Left kidney (tissue), 2 donors: Measurements from ENCODE around the gene B3GALT5. TPM values are rescaled to one million over a fixed set of nuclear protein-coding genes. Genes with fewer than 3 reads are reported as not detected.

Experiments used
- DNase-seq: peaks from one replicate; pipeline ENCODE4 v3.0.0-alpha.2; 2013
- polyA plus RNA-seq: library from polyadenylated mRNA; unstranded; fragments of 120-200 nt; gene quantifications from one replicate; pipeline ENCODE4 v1.2.1, GENCODE V29; 2013; ENCODE audit not compliant: insufficient read length

Gene B3GALT5
- polyA plus RNA-seq, 1 donor: 1.8 TPM

- no peak for DNase-seq
Measured at GRCh38 chr21:39604951-39605350, 7.8 kb upstream of the B3GALT5 start.

GRCh38 chr21:39610703-39611102, 2.0 kb upstream of the B3GALT5 start:
- no peak for DNase-seq

- peak; percentile 39 for DNase-seq
Measured at GRCh38 chr21:39611551-39612190, 1.1 kb upstream of the B3GALT5 start.

GRCh38 chr21:39613041-39613934, 548 bp downstream of the B3GALT5 start:
- DNase-seq: no peak

GRCh38 chr21:39616211-39616772, 3.6 kb downstream of the B3GALT5 start:
- no peak for DNase-seq

GRCh38 chr21:39620856-39621255, 8.1 kb downstream of the B3GALT5 start:
- no peak for DNase-seq

- no peak for DNase-seq
Measured at GRCh38 chr21:39625211-39625895, 12.6 kb downstream of the B3GALT5 start.

GRCh38 chr21:39628385-39628784, 15.6 kb downstream of the B3GALT5 start:
- DNase-seq: no peak

- no peak for DNase-seq
Measured at GRCh38 chr21:39630191-39630591, 17.5 kb downstream of the B3GALT5 start.

- no peak for DNase-seq
Measured at GRCh38 chr21:39630827-39631226, 18.1 kb downstream of the B3GALT5 start.

GRCh38 chr21:39631842-39632562, 19.3 kb downstream of the B3GALT5 start:
- no peak for DNase-seq

GRCh38 chr21:39632796-39633442, 20.2 kb downstream of the B3GALT5 start:
- no peak for DNase-seq

- no peak for DNase-seq
Measured at GRCh38 chr21:39633770-39634181, 21.0 kb downstream of the B3GALT5 start.

- no peak for DNase-seq
Measured at GRCh38 chr21:39634507-39634906, 21.8 kb downstream of the B3GALT5 start.

- no peak for DNase-seq
Measured at GRCh38 chr21:39637197-39637970, 24.6 kb downstream of the B3GALT5 start.

- no peak for DNase-seq
Measured at GRCh38 chr21:39637971-39638240, 25.2 kb downstream of the B3GALT5 start.

- peak; percentile 28 for DNase-seq
Measured at GRCh38 chr21:39638281-39638680, 25.5 kb downstream of the B3GALT5 start.

GRCh38 chr21:39640754-39641153, 28.0 kb downstream of the B3GALT5 start:
- no peak for DNase-seq

- no peak for DNase-seq
Measured at GRCh38 chr21:39641827-39642450, 29.2 kb downstream of the B3GALT5 start.

GRCh38 chr21:39644062-39644560, 31.4 kb downstream of the B3GALT5 start:
- DNase-seq: no peak
